K562 (cell line): ENCODE data around the gene TCEAL4. TPM values are rescaled to one million over a fixed set of nuclear protein-coding genes. Genes with fewer than 3 reads are reported as not detected.

ENCODE experiments used
- ATAC-seq: fragments of 200-7000 bp; cut with Tn5 transposase; 3 replicates; pipeline ENCODE4 v1.9.1; 2020; ENCODE audit warnings: moderate library complexity
- BruUV-seq: library from RNA; stranded (reverse); fragments of 400-500 nt; replicated peaks from 2 replicates; lab custom pipeline; 2021; lab: Mats Ljungman, UMichigan
- CTCF ChIA-PET: fragments of 300-600 bp; formaldehyde crosslinking; extraction: SDS; loops from one replicate; lab custom pipeline; 2021; ENCODE audit warnings: low intra/inter-chr PET ratio; lab: Yijun Ruan, JAX
- POLR2A ChIA-PET: fragments of 300-600, 350-650 bp; sonication (Branson Sonifier 250); formaldehyde crosslinking; extraction: SDS; loops from one replicate; lab custom pipeline; 2021; ENCODE audit warnings: antibody characterized with exemption, inconsistent platforms; lab: Yijun Ruan, JAX
- DNase-seq, 4 experiments: peaks; one replicate each; pipeline versions ENCODE4 v3.0.0 to v3.0.0-alpha.2; 2011 to 2018; ENCODE audit warnings: low spot score in 3 of 4, mixed read lengths in 3 of 4; ENCODE audit errors: extremely low read depth in 1 of 4
- FAIRE-seq: peaks from 2 replicates; lab custom pipeline; 2011; peaks lifted over from hg19 to GRCh38; lab: Jason Lieb, UNC
- H2AFZ ChIP-seq: 2 replicates; pipeline ENCODE4 v1.6.0; 2011; ENCODE audit warnings: low read depth, low read length, control low read depth, inconsistent platforms
- H3K27ac ChIP-seq: fragments of 200-600 bp; 3 replicates; pipeline ENCODE4 v1.8.0; 2011; ENCODE audit warnings: low read depth, mild to moderate bottlenecking, control low read depth, inconsistent platforms, low read length, moderate library complexity, mixed read lengths; ENCODE audit errors: extremely low read depth
- H3K27me3 ChIP-seq, 2 experiments: fragments of 300-600 bp in 1 of 2; 2 replicates in 1 of 2; 3 replicates in 1 of 2; pipeline versions ENCODE4 v1.6.0 to v1.8.0; 2011; ENCODE audit warnings: inconsistent platforms in 2 of 2, low read length in 2 of 2, mild to moderate bottlenecking in 1 of 2, mixed read lengths in 1 of 2, moderate library complexity in 1 of 2; ENCODE audit not compliant: control insufficient read depth in 2 of 2, insufficient read depth in 2 of 2
- H3K36me3 ChIP-seq: fragments of 300-600 bp; 3 replicates; pipeline ENCODE4 v1.8.0; 2011; ENCODE audit warnings: mild to moderate bottlenecking, low read length, inconsistent platforms; ENCODE audit not compliant: control insufficient read depth, insufficient read depth
- H3K4me1 ChIP-seq, 2 experiments: fragments of 200-600 bp in 1 of 2; replicated peaks in 1 of 2; 2 replicates in 1 of 2; 3 replicates in 1 of 2; pipeline versions ENCODE4 v1.5.1 to v1.8.0; 2011; ENCODE audit warnings: inconsistent platforms in 2 of 2, low read length in 2 of 2, mild to moderate bottlenecking in 1 of 2, mixed read lengths in 1 of 2, moderate library complexity in 1 of 2; ENCODE audit not compliant: control insufficient read depth in 2 of 2, insufficient read depth in 2 of 2
- H3K4me2 ChIP-seq: 2 replicates; pipeline ENCODE4 v1.6.1; 2011; ENCODE audit warnings: low read length, control low read depth, inconsistent platforms, mixed read lengths; ENCODE audit not compliant: insufficient read depth
- H3K4me3 ChIP-seq: fragments of 200-600 bp; sonication (generic), shearing (Covaris generic); 2 replicates; pipeline ENCODE4 v1.5.1; 2016; ENCODE audit warnings: control low read depth, inconsistent platforms
- H3K79me2 ChIP-seq: fragments of 200-600 bp; 3 replicates; pipeline ENCODE4 v1.8.0; 2011; ENCODE audit warnings: low read length, inconsistent platforms; ENCODE audit not compliant: control insufficient read depth, insufficient read depth
- H3K9ac ChIP-seq, 2 experiments: 2 replicates each; pipeline versions ENCODE4 v1.6.0 to v1.6.1; 2011; ENCODE audit warnings: low read depth in 2 of 2, low read length in 2 of 2, control low read depth in 1 of 2, inconsistent platforms in 1 of 2, mild to moderate bottlenecking in 1 of 2, mixed read lengths in 1 of 2; ENCODE audit not compliant: insufficient read depth in 1 of 2
- H3K9me1 ChIP-seq: one replicate; pipeline ENCODE4 v1.6.0; 2011; ENCODE audit warnings: inconsistent platforms, mild to moderate bottlenecking, low read length, moderate library complexity; ENCODE audit not compliant: control insufficient read depth, insufficient read depth
- H3K9me3 ChIP-seq: replicated peaks from 2 replicates; pipeline ENCODE4 v1.5.1; 2011; ENCODE audit warnings: low read depth, low read length, inconsistent platforms; ENCODE audit not compliant: control insufficient read depth, insufficient read depth
- H4K20me1 ChIP-seq: replicated peaks from 2 replicates; pipeline ENCODE4 v1.6.1; 2011; ENCODE audit warnings: low read length, inconsistent platforms, mixed read lengths; ENCODE audit not compliant: control insufficient read depth, insufficient read depth
- CHCHD3 ChIP-seq: fragments of 250-450 bp; sonication (Bioruptor Pico); IDR thresholded peaks from 2 replicates; pipeline ENCODE4 v2.1.2; 2022; ENCODE audit warnings: mild to moderate bottlenecking
- ELF1 ChIP-seq: fragments of 200-800 bp; sonication (Bioruptor generic); IDR thresholded peaks from 2 replicates; pipeline ENCODE4 v1.6.1; 2016; ENCODE audit warnings: missing genetic modification characterization, missing compliant biosample characterization
- GATAD2A ChIP-seq: fragments of 450-650 bp; IDR thresholded peaks from 2 replicates; pipeline ENCODE4 v1.6.1; 2017
- ZNF140 ChIP-seq: fragments of 250-450 bp; sonication (Bioruptor Pico); IDR thresholded peaks from 2 replicates; pipeline ENCODE4 v1.8.0; 2021; ENCODE audit warnings: moderate library complexity, mild to moderate bottlenecking, inconsistent platforms
- ZNF586 ChIP-seq: fragments of 450-650 bp; formaldehyde crosslinking; conservative IDR thresholded peaks from 2 replicates; pipeline ENCODE4 v1.4.0; 2020; ENCODE audit warnings: mild to moderate bottlenecking, moderate library complexity
- WGBS: fragments of 100-300 bp; shearing (Covaris generic); methylation state at CpG from one replicate; pipeline ENCODE4 v1.1.6; 2016; ENCODE audit warnings: low coverage, mixed read lengths; ENCODE audit not compliant: insufficient coverage; ENCODE audit errors: missing lambda C conversion rate; 5-methylcytosine and 5-hydroxymethylcytosine counted together
- in situ Hi-C: fragments of 300-500 bp; cut with MboI; formaldehyde crosslinking; loops from 4 replicates; pipeline ENCODE4 v1.15.0; 2018; ENCODE audit warnings: inconsistent platforms, mixed read lengths
- intact Hi-C: fragments of 100-400 bp; cut with micrococcal nuclease; formaldehyde crosslinking; loops from 2 replicates; pipeline ENCODE4 v1.14.2; 2022
- polyA plus RNA-seq, 8 experiments: library from polyadenylated mRNA; depleted of rRNA in 4 of 8; stranded (reverse) in 5 of 8; unstranded in 3 of 8; fragments of >200 nt; fragmentation: Nextera tagmentation in 2 of 8; fragmentation: Illumina TruSeq in 1 of 8; extraction: Ambion mirVana in 2 of 8; extraction: Trizol in 1 of 8; gene quantifications; 2 replicates each; pipeline versions ENCODE4 v1.2.1 to v1.2.3, GENCODE V29; 2011 to 2014; ENCODE audit warnings: inconsistent platforms in 1 of 8, missing spikeins in 1 of 8
- total RNA-seq, 7 experiments: library from RNA; depleted of rRNA in 6 of 7; stranded (reverse); fragments of >200 nt in 6 of 7; fragmentation: Illumina TruSeq in 2 of 7; extraction: Trizol in 2 of 7; gene quantifications; 2 replicates each; pipeline versions ENCODE4 v1.2.1 to v1.2.3, GENCODE V29; 2011 to 2021; ENCODE audit warnings: low replicate concordance in 1 of 7
- TF ChIP-seq, protein P1 (sequence below): fragments of 450-650 bp; formaldehyde crosslinking; IDR thresholded peaks from 2 replicates; pipeline ENCODE4 v1.4.0; 2020; ENCODE audit warnings: mild to moderate bottlenecking, moderate library complexity

The TCEAL4 gene
- total and polyA plus RNA-seq, 9 of the 15 experiments (the other 6 are each of a cell fraction or from before 2014, with no cell fraction given) = 0.36 to 12.3 (median 7.9) TPM

DNA sequence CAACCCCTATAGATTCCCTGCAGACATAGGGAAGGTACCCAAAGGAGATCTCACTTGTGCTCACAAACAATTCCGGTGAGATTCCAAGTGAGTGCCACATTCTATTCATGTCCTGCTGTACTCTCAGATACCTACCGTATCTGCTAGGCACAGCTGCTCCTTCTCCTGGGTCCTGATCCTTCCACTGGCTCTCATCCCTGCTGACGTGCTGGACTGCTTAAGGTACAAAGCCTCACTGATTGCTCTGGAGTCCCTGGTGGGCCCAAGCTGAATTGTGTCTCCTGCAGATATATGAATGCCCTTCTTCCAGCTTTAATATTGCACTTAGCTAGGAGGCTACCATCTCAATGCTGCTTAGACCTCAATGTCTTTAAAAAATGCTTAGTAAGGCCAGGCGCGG is 45.8 kb downstream of the TCEAL4 start:
- Histone ChIP-seq H3K9ac (no peak overlapping the region), H3K4me3 (no peak overlapping the region), H3K27ac (no peak overlapping the region), H3K9me1 (no peaks in the 10 kb centered on the region), H3K4me1 (peaks cover 0 to 5% of the 10 kb centered on the region in 2 experiments; a peak in 3 of 5 replicates), H2AFZ (no peak overlapping the region), H3K9me3 (no peaks in the 10 kb centered on the region), H3K27me3 (no peaks in the 10 kb centered on the region), H4K20me1 (no peaks in the 10 kb centered on the region), H3K79me2 (no peaks in the 10 kb centered on the region), H3K36me3 (no peaks in the 10 kb centered on the region), H3K4me2 (no peak overlapping the region)
- intact Hi-C loops = no loop called here
- FAIRE-seq (no peak), ATAC-seq (no peak), DNase-seq (no peak)
- in situ Hi-C loops = no loop called here
- no TSS peak for BruUV-seq
- 53% methylated on average over 5 of the region's 5 CpGs for WGBS
- ChIA-PET CTCF (no interaction called here), POLR2A (interaction anchor here (0.9 kb wide), 1 partner anchor 15 kb away, joined by 4 read pairs; no protein-coding TSS in a partner anchor)
- no peak for TF ChIP-seq ELF1 (tag)

DNA sequence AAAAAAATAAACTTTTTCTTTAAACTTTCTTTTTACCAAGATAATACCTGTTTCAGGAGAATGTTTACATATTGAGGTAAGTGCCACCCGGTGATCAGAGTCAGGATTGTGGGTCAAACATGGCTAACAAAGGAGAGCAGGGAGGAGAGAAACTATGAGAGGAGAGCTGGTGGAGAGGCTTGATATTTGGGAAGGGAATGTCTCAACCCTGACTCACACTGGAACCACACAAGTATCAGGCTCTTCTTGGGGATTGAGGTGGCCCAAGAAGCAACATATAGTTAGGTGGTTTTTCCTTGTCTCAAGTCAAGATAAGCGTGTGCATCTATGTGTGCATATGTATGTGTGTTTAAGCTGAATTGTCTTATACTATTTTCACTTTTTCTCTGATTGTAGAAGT is 50.1 kb downstream of the TCEAL4 start:
- no peaks in the 10 kb centered on the region for H3K79me2 ChIP-seq
- CTCF ChIA-PET = interaction anchor here (0.5 kb wide), 1 partner anchor 165 kb away, joined by 3 read pairs; no protein-coding TSS in a partner anchor
- ATAC-seq (no peak), DNase-seq (no peak), FAIRE-seq (no peak)
- no peak overlapping the region for H3K27ac ChIP-seq
- no peaks in the 10 kb centered on the region for H3K9me3 ChIP-seq
- H3K4me2 ChIP-seq = no peak overlapping the region
- H3K9me1 ChIP-seq = no peaks in the 10 kb centered on the region
- H2AFZ ChIP-seq = no peak overlapping the region
- no peaks in the 10 kb centered on the region; a peak in 1 of 5 replicates for H3K4me1 ChIP-seq
- H3K36me3 ChIP-seq = no peaks in the 10 kb centered on the region
- H4K20me1 ChIP-seq = no peaks in the 10 kb centered on the region
- H3K9ac ChIP-seq = no peak overlapping the region
- POLR2A ChIA-PET = no interaction called here
- 0% methylated on average over 1 of the region's 2 CpGs for WGBS
- TF ChIP-seq, protein P1, sequence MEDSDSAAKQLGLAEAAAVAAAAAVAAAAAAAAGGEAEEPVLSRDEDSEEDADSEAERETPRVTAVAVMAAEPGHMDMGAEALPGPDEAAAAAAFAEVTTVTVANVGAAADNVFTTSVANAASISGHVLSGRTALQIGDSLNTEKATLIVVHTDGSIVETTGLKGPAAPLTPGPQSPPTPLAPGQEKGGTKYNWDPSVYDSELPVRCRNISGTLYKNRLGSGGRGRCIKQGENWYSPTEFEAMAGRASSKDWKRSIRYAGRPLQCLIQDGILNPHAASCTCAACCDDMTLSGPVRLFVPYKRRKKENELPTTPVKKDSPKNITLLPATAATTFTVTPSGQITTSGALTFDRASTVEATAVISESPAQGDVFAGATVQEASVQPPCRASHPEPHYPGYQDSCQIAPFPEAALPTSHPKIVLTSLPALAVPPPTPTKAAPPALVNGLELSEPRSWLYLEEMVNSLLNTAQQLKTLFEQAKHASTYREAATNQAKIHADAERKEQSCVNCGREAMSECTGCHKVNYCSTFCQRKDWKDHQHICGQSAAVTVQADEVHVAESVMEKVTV = no peak
- TF ChIP-seq CHCHD3 (CRISPR knock-in tag) (no peak), ZNF140 (CRISPR knock-in tag) (no peak), ZNF586 (CRISPR knock-in tag) (no peak), GATAD2A (no peak)
- H3K27me3 ChIP-seq = no peaks in the 10 kb centered on the region
- intact Hi-C loops (no loop called here), in situ Hi-C loops (no loop called here)
- BruUV-seq = no TSS peak
- no peak overlapping the region for H3K4me3 ChIP-seq

Other genes with a start within 250 kb of the TCEAL4 start
Only the 7 nearest of the 9 such genes appear.
- not detected in 2 replicates for gene BEX3, start 209.0 kb upstream of the TCEAL4 start, total RNA-seq (2014; rRNA removed)
- gene BEX3, start 209.0 kb upstream of the TCEAL4 start, total RNA-seq (2014; rRNA removed; fragmentation: Illumina TruSeq; extraction: Trizol) = not detected in 2 replicates
- not detected in 2 replicates for gene BEX3, start 209.0 kb upstream of the TCEAL4 start, total RNA-seq (2015; rRNA removed; fragmentation: Illumina TruSeq; extraction: Trizol)
- 0.47 and 0.58 TPM in 2 replicates for gene BEX3, start 209.0 kb upstream of the TCEAL4 start, total RNA-seq (2021)
- not detected in 2 replicates for gene BEX3, start 209.0 kb upstream of the TCEAL4 start, polyA plus RNA-seq (2011; rRNA removed)
- not detected in 2 replicates for gene BEX3, start 209.0 kb upstream of the TCEAL4 start, polyA plus RNA-seq (2014; fragmentation: Illumina TruSeq; extraction: Trizol)
- gene BEX3, start 209.0 kb upstream of the TCEAL4 start, polyA plus RNA-seq (2014; fragmentation: Nextera tagmentation; extraction: Ambion mirVana) = not detected
- gene BEX3, start 209.0 kb upstream of the TCEAL4 start, polyA plus RNA-seq (2014; rRNA removed) = 0.21 TPM in 1 of 2 replicates, not detected in the other
- 0.08 TPM in 1 of 2 replicates, not detected in the other for gene RAB40A, start 66.0 kb upstream of the TCEAL4 start, total RNA-seq (2014; rRNA removed)
- gene RAB40A, start 66.0 kb upstream of the TCEAL4 start, total RNA-seq (2014; rRNA removed; fragmentation: Illumina TruSeq; extraction: Trizol) = 0.06 and 0.07 TPM in 2 replicates
- gene RAB40A, start 66.0 kb upstream of the TCEAL4 start, total RNA-seq (2015; rRNA removed; fragmentation: Illumina TruSeq; extraction: Trizol) = 0.14 TPM in 1 of 2 replicates, not detected in the other
- gene RAB40A, start 66.0 kb upstream of the TCEAL4 start, total RNA-seq (2021) = not detected in 2 replicates
- 0.04 and 0.08 TPM in 2 replicates for gene RAB40A, start 66.0 kb upstream of the TCEAL4 start, polyA plus RNA-seq (2011; rRNA removed)
- not detected in 2 replicates for gene RAB40A, start 66.0 kb upstream of the TCEAL4 start, polyA plus RNA-seq (2014; fragmentation: Illumina TruSeq; extraction: Trizol)
- under 1 TPM; 0.11 to 0.15 TPM for gene RAB40A, start 66.0 kb upstream of the TCEAL4 start, polyA plus RNA-seq (2014; fragmentation: Nextera tagmentation; extraction: Ambion mirVana)
- 0.09 and 0.18 TPM in 2 replicates for gene RAB40A, start 66.0 kb upstream of the TCEAL4 start, polyA plus RNA-seq (2014; rRNA removed)
- not detected in 2 replicates for gene TCEAL3, start 22.4 kb downstream of the TCEAL4 start, total RNA-seq (2014; rRNA removed)
- not detected in 2 replicates for gene TCEAL3, start 22.4 kb downstream of the TCEAL4 start, total RNA-seq (2014; rRNA removed; fragmentation: Illumina TruSeq; extraction: Trizol)
- not detected in 2 replicates for gene TCEAL3, start 22.4 kb downstream of the TCEAL4 start, total RNA-seq (2015; rRNA removed; fragmentation: Illumina TruSeq; extraction: Trizol)
- gene TCEAL3, start 22.4 kb downstream of the TCEAL4 start, total RNA-seq (2021) = not detected in 2 replicates
- gene TCEAL3, start 22.4 kb downstream of the TCEAL4 start, polyA plus RNA-seq (2011; rRNA removed) = not detected in 2 replicates
- gene TCEAL3, start 22.4 kb downstream of the TCEAL4 start, polyA plus RNA-seq (2014; fragmentation: Illumina TruSeq; extraction: Trizol) = not detected in 2 replicates
- gene TCEAL3, start 22.4 kb downstream of the TCEAL4 start, polyA plus RNA-seq (2014; fragmentation: Nextera tagmentation; extraction: Ambion mirVana) = not detected
- gene TCEAL3, start 22.4 kb downstream of the TCEAL4 start, polyA plus RNA-seq (2014; rRNA removed) = not detected in 2 replicates
- gene TCEAL1, start 43.5 kb downstream of the TCEAL4 start, total RNA-seq (2014; rRNA removed) = 3.3 and 4.0 TPM in 2 replicates
- 2.8 and 3.1 TPM in 2 replicates for gene TCEAL1, start 43.5 kb downstream of the TCEAL4 start, total RNA-seq (2014; rRNA removed; fragmentation: Illumina TruSeq; extraction: Trizol)
- 2.9 and 4.0 TPM in 2 replicates for gene TCEAL1, start 43.5 kb downstream of the TCEAL4 start, total RNA-seq (2015; rRNA removed; fragmentation: Illumina TruSeq; extraction: Trizol)
- 2.1 and 2.5 TPM in 2 replicates for gene TCEAL1, start 43.5 kb downstream of the TCEAL4 start, total RNA-seq (2021)
- 1.8 and 2.8 TPM in 2 replicates for gene TCEAL1, start 43.5 kb downstream of the TCEAL4 start, polyA plus RNA-seq (2011; rRNA removed)
- gene TCEAL1, start 43.5 kb downstream of the TCEAL4 start, polyA plus RNA-seq (2014; fragmentation: Illumina TruSeq; extraction: Trizol) = 3.4 and 4.1 TPM in 2 replicates
- 1 to 10 TPM; 2.5 to 4.1 TPM for gene TCEAL1, start 43.5 kb downstream of the TCEAL4 start, polyA plus RNA-seq (2014; fragmentation: Nextera tagmentation; extraction: Ambion mirVana)
- gene TCEAL1, start 43.5 kb downstream of the TCEAL4 start, polyA plus RNA-seq (2014; rRNA removed) = 3.8 and 5.3 TPM in 2 replicates
- 309 and 374 TPM in 2 replicates for gene MORF4L2, start 101.2 kb downstream of the TCEAL4 start, total RNA-seq (2014; rRNA removed)
- 508 and 522 TPM in 2 replicates for gene MORF4L2, start 101.2 kb downstream of the TCEAL4 start, total RNA-seq (2014; rRNA removed; fragmentation: Illumina TruSeq; extraction: Trizol)
- gene MORF4L2, start 101.2 kb downstream of the TCEAL4 start, total RNA-seq (2015; rRNA removed; fragmentation: Illumina TruSeq; extraction: Trizol) = 386 and 415 TPM in 2 replicates
- 324 and 325 TPM in 2 replicates for gene MORF4L2, start 101.2 kb downstream of the TCEAL4 start, total RNA-seq (2021)
- 608 and 781 TPM in 2 replicates for gene MORF4L2, start 101.2 kb downstream of the TCEAL4 start, polyA plus RNA-seq (2011; rRNA removed)
- gene MORF4L2, start 101.2 kb downstream of the TCEAL4 start, polyA plus RNA-seq (2014; fragmentation: Illumina TruSeq; extraction: Trizol) = 587 and 647 TPM in 2 replicates
- 100 to 1,000 TPM; 420 to 476 TPM for gene MORF4L2, start 101.2 kb downstream of the TCEAL4 start, polyA plus RNA-seq (2014; fragmentation: Nextera tagmentation; extraction: Ambion mirVana)
- gene MORF4L2, start 101.2 kb downstream of the TCEAL4 start, polyA plus RNA-seq (2014; rRNA removed) = 338 and 382 TPM in 2 replicates
- gene TMEM31, start 125.4 kb downstream of the TCEAL4 start, total RNA-seq (2014; rRNA removed) = not detected in 2 replicates
- gene TMEM31, start 125.4 kb downstream of the TCEAL4 start, total RNA-seq (2014; rRNA removed; fragmentation: Illumina TruSeq; extraction: Trizol) = not detected in 2 replicates
- gene TMEM31, start 125.4 kb downstream of the TCEAL4 start, total RNA-seq (2015; rRNA removed; fragmentation: Illumina TruSeq; extraction: Trizol) = not detected in 2 replicates
- gene TMEM31, start 125.4 kb downstream of the TCEAL4 start, total RNA-seq (2021) = not detected in 2 replicates
- 0.18 and 0.34 TPM in 2 replicates for gene TMEM31, start 125.4 kb downstream of the TCEAL4 start, polyA plus RNA-seq (2011; rRNA removed)
- gene TMEM31, start 125.4 kb downstream of the TCEAL4 start, polyA plus RNA-seq (2014; fragmentation: Illumina TruSeq; extraction: Trizol) = not detected in 2 replicates
- gene TMEM31, start 125.4 kb downstream of the TCEAL4 start, polyA plus RNA-seq (2014; fragmentation: Nextera tagmentation; extraction: Ambion mirVana) = not detected
- not detected in 2 replicates for gene TMEM31, start 125.4 kb downstream of the TCEAL4 start, polyA plus RNA-seq (2014; rRNA removed)
- gene PLP1, start 191.3 kb downstream of the TCEAL4 start, total RNA-seq (2014; rRNA removed) = not detected in 2 replicates
- not detected in 2 replicates for gene PLP1, start 191.3 kb downstream of the TCEAL4 start, total RNA-seq (2014; rRNA removed; fragmentation: Illumina TruSeq; extraction: Trizol)
- not detected in 2 replicates for gene PLP1, start 191.3 kb downstream of the TCEAL4 start, total RNA-seq (2015; rRNA removed; fragmentation: Illumina TruSeq; extraction: Trizol)
- not detected in 2 replicates for gene PLP1, start 191.3 kb downstream of the TCEAL4 start, total RNA-seq (2021)
- gene PLP1, start 191.3 kb downstream of the TCEAL4 start, polyA plus RNA-seq (2011; rRNA removed) = not detected in 2 replicates
- gene PLP1, start 191.3 kb downstream of the TCEAL4 start, polyA plus RNA-seq (2014; fragmentation: Illumina TruSeq; extraction: Trizol) = not detected in 2 replicates
- gene PLP1, start 191.3 kb downstream of the TCEAL4 start, polyA plus RNA-seq (2014; fragmentation: Nextera tagmentation; extraction: Ambion mirVana) = not detected
- gene PLP1, start 191.3 kb downstream of the TCEAL4 start, polyA plus RNA-seq (2014; rRNA removed) = not detected in 2 replicates